Measurements from ENCODE around the gene ADGRL3. TPM values are rescaled to one million over a fixed set of nuclear protein-coding genes. Genes with fewer than 3 reads are reported as not detected.

Gene ADGRL3
- total and polyA plus RNA-seq, 4 donors: 0.07 to 1.7 (median 0.82) TPM

DNA sequence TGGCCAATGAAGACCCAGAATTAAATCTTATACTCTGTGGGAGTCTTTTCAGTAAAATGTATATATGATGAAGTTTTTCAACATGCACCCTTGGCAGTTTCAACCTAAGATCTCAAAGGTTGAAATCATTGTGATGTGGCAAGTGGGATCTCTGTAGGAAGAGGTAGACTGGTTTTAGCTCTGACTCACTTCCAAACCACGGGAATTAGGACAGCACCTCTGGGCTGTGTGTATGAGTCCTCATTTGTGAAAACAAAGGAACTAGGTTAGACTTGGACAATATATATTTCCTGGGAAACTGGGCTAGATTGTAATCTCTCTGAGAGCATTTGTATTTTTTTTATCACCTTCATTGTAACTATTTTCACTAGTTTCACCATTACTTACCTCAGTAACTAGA is 333.0 kb downstream of the ADGRL3 start:
- H3K36me3 ChIP-seq (ENCODE audit: control insufficient read depth in 4 of 4, insufficient read depth in 3 of 4, low read depth in 1 of 4, low read length in 3 of 4): no peaks in the 10 kb centered on the region
- H3K27ac ChIP-seq (ENCODE audit: low read depth in 1 of 2, low read length in 2 of 2): no peak overlapping the region
- 77% methylated on average over 1 of the region's 1 CpG for WGBS
- peaks cover 0 to 5% (median 0%) of the 10 kb centered on the region in 4 donors for H3K9me3 ChIP-seq (ENCODE audit: control insufficient read depth in 4 of 4, low read length in 3 of 4)
- TF ChIP-seq, protein P1, sequence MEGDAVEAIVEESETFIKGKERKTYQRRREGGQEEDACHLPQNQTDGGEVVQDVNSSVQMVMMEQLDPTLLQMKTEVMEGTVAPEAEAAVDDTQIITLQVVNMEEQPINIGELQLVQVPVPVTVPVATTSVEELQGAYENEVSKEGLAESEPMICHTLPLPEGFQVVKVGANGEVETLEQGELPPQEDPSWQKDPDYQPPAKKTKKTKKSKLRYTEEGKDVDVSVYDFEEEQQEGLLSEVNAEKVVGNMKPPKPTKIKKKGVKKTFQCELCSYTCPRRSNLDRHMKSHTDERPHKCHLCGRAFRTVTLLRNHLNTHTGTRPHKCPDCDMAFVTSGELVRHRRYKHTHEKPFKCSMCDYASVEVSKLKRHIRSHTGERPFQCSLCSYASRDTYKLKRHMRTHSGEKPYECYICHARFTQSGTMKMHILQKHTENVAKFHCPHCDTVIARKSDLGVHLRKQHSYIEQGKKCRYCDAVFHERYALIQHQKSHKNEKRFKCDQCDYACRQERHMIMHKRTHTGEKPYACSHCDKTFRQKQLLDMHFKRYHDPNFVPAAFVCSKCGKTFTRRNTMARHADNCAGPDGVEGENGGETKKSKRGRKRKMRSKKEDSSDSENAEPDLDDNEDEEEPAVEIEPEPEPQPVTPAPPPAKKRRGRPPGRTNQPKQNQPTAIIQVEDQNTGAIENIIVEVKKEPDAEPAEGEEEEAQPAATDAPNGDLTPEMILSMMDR (IDR thresholded peaks at IDR 0.05; ENCODE audit: low read depth, low read length, missing input control): no peak
- TF ChIP-seq, protein P2, sequence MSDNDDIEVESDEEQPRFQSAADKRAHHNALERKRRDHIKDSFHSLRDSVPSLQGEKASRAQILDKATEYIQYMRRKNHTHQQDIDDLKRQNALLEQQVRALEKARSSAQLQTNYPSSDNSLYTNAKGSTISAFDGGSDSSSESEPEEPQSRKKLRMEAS (IDR thresholded peaks at IDR 0.05): no peak
- TF ChIP-seq HNF4A (conservative IDR thresholded peaks at IDR 0.05): no peak
- TF ChIP-seq, protein P3, sequence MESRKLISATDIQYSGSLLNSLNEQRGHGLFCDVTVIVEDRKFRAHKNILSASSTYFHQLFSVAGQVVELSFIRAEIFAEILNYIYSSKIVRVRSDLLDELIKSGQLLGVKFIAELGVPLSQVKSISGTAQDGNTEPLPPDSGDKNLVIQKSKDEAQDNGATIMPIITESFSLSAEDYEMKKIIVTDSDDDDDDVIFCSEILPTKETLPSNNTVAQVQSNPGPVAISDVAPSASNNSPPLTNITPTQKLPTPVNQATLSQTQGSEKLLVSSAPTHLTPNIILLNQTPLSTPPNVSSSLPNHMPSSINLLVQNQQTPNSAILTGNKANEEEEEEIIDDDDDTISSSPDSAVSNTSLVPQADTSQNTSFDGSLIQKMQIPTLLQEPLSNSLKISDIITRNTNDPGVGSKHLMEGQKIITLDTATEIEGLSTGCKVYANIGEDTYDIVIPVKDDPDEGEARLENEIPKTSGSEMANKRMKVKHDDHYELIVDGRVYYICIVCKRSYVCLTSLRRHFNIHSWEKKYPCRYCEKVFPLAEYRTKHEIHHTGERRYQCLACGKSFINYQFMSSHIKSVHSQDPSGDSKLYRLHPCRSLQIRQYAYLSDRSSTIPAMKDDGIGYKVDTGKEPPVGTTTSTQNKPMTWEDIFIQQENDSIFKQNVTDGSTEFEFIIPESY (IDR thresholded peaks at IDR 0.05): no peak
- TF ChIP-seq, protein P4, sequence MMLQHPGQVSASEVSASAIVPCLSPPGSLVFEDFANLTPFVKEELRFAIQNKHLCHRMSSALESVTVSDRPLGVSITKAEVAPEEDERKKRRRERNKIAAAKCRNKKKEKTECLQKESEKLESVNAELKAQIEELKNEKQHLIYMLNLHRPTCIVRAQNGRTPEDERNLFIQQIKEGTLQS (IDR thresholded peaks at IDR 0.05): no peak
- H3K4me1 ChIP-seq (ENCODE audit: control insufficient read depth in 4 of 4, insufficient read depth in 4 of 4, low read length in 3 of 4): no peaks in the 10 kb centered on the region
- H3K4me3 ChIP-seq (ENCODE audit: low read depth in 1 of 3, low read length in 3 of 3): no peak overlapping the region
- no peak for DNase-seq (ENCODE audit: low spot score)
- H3K27me3 ChIP-seq (ENCODE audit: control insufficient read depth in 4 of 4, insufficient read depth in 4 of 4, low read length in 3 of 4): no peaks in the 10 kb centered on the region
- no peak overlapping the region for H3K9ac ChIP-seq (ENCODE audit: low read depth in 1 of 2, low read length in 2 of 2)

DNA sequence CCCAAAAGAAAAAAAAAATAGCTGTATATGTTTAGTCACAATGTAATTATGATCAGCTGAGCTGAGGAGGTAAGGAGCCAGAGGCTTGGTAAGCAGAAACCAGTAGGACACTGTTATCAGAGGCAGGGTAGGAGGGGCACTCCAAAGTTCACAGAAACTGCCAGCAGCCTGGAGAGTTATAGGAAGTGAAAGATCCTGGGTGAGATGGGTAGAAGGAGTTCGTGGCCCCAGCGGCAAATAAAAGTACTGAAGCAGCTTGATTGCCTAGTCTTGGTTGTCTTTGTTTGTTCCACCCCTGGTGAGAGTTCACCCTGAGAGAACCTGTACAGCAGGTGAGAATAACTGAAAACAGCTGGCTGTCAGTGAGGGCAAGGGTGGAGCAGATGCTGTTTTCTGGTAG is 340.8 kb downstream of the ADGRL3 start:
- no peak for DNase-seq (ENCODE audit: low spot score)
- Histone ChIP-seq H3K4me3 (ENCODE audit: low read depth in 1 of 3, low read length in 3 of 3) (no peak overlapping the region), H3K27me3 (ENCODE audit: control insufficient read depth in 4 of 4, insufficient read depth in 4 of 4, low read length in 3 of 4) (peaks cover 0 to 8% (median 0%) of the 10 kb centered on the region in 4 donors), H3K27ac (ENCODE audit: low read depth in 1 of 2, low read length in 2 of 2) (no peak overlapping the region), H3K9ac (ENCODE audit: low read depth in 1 of 2, low read length in 2 of 2) (no peak overlapping the region), H3K9me3 (ENCODE audit: control insufficient read depth in 4 of 4, low read length in 3 of 4) (no peaks in the 10 kb centered on the region), H3K4me1 (ENCODE audit: control insufficient read depth in 4 of 4, insufficient read depth in 4 of 4, low read length in 3 of 4) (no peaks in the 10 kb centered on the region), H3K36me3 (ENCODE audit: control insufficient read depth in 4 of 4, insufficient read depth in 3 of 4, low read depth in 1 of 4, low read length in 3 of 4) (no peaks in the 10 kb centered on the region)
- no peak for TF ChIP-seq HNF4G (IDR thresholded peaks at IDR 0.05)
- TF ChIP-seq TAF1 (conservative IDR thresholded peaks at IDR 0.05): no peak
- TF ChIP-seq RXRA (IDR thresholded peaks at IDR 0.05): no peak
- TF ChIP-seq, protein P1 (IDR thresholded peaks at IDR 0.05; ENCODE audit: low read depth, low read length, missing input control): no peak
- TF ChIP-seq EGR1 (IDR thresholded peaks at IDR 0.05; ENCODE audit: low read depth in 2 of 2): no peak
- TF ChIP-seq, protein P5, sequence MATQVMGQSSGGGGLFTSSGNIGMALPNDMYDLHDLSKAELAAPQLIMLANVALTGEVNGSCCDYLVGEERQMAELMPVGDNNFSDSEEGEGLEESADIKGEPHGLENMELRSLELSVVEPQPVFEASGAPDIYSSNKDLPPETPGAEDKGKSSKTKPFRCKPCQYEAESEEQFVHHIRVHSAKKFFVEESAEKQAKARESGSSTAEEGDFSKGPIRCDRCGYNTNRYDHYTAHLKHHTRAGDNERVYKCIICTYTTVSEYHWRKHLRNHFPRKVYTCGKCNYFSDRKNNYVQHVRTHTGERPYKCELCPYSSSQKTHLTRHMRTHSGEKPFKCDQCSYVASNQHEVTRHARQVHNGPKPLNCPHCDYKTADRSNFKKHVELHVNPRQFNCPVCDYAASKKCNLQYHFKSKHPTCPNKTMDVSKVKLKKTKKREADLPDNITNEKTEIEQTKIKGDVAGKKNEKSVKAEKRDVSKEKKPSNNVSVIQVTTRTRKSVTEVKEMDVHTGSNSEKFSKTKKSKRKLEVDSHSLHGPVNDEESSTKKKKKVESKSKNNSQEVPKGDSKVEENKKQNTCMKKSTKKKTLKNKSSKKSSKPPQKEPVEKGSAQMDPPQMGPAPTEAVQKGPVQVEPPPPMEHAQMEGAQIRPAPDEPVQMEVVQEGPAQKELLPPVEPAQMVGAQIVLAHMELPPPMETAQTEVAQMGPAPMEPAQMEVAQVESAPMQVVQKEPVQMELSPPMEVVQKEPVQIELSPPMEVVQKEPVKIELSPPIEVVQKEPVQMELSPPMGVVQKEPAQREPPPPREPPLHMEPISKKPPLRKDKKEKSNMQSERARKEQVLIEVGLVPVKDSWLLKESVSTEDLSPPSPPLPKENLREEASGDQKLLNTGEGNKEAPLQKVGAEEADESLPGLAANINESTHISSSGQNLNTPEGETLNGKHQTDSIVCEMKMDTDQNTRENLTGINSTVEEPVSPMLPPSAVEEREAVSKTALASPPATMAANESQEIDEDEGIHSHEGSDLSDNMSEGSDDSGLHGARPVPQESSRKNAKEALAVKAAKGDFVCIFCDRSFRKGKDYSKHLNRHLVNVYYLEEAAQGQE (IDR thresholded peaks at IDR 0.05): no peak
- TF ChIP-seq, protein P3 (IDR thresholded peaks at IDR 0.05): no peak
- TF ChIP-seq, protein P4 (IDR thresholded peaks at IDR 0.05): no peak
- TF ChIP-seq JUND (IDR thresholded peaks at IDR 0.05): no peak
- TF ChIP-seq RAD21 (IDR thresholded peaks at IDR 0.05): no peak
- TF ChIP-seq GABPA (IDR thresholded peaks at IDR 0.05 in 1 of 2, conservative IDR thresholded peaks at IDR 0.05 in 1 of 2): no peak
- TF ChIP-seq, protein P2 (IDR thresholded peaks at IDR 0.05): no peak
- no peak for TF ChIP-seq HNF4A (conservative IDR thresholded peaks at IDR 0.05)
- no peak for TF ChIP-seq FOXA1 (IDR thresholded peaks at IDR 0.05)
- no peak for TF ChIP-seq SP1 (IDR thresholded peaks at IDR 0.05)
- TF ChIP-seq NR2F2 (IDR thresholded peaks at IDR 0.05): no peak
- 20% methylated on average over 2 of the region's 2 CpGs for WGBS

All from liver (tissue), 9 donors.